HEK293T (cell line): Measurements from ENCODE around the gene FRZB.

Experiments used
- ARNT ChIP-seq: fragments of 450-650 bp; IDR thresholded peaks from 2 replicates; pipeline ENCODE4 v1.6.1; 2017; ENCODE audit warnings: mild to moderate bottlenecking
- BHLHE40 ChIP-seq: fragments of 450-650 bp; IDR thresholded peaks from 2 replicates; pipeline ENCODE4 v1.6.1; 2016; ENCODE audit warnings: mild to moderate bottlenecking, moderate library complexity, borderline replicate concordance
- CTBP1 ChIP-seq: fragments of 450-650 bp; IDR thresholded peaks from 2 replicates; pipeline ENCODE4 v1.6.1; 2016; ENCODE audit warnings: borderline replicate concordance
- FOXK2 ChIP-seq: fragments of 450-650 bp; IDR thresholded peaks from 2 replicates; pipeline ENCODE4 v1.6.1; 2016; ENCODE audit warnings: mild to moderate bottlenecking
- HDGF ChIP-seq: fragments of 450-650 bp; IDR thresholded peaks from 2 replicates; pipeline ENCODE4 v1.6.1; 2017; ENCODE audit warnings: antibody characterized with exemption, borderline replicate concordance
- L3MBTL2 ChIP-seq: fragments of 450-650 bp; conservative IDR thresholded peaks from 2 replicates; pipeline ENCODE4 v1.6.1; 2016; ENCODE audit warnings: mild to moderate bottlenecking
- LEF1 ChIP-seq: fragments of 450-650 bp; IDR thresholded peaks from 2 replicates; pipeline ENCODE4 v1.6.1; 2017; ENCODE audit warnings: mild to moderate bottlenecking, borderline replicate concordance
- SP1 ChIP-seq: fragments of 450-650 bp; IDR thresholded peaks from 2 replicates; pipeline ENCODE4 v1.6.1; 2017
- TF ChIP-seq, protein P1 (sequence below): fragments of 450-650 bp; IDR thresholded peaks from 2 replicates; pipeline ENCODE4 v1.6.1; 2016

- TF ChIP-seq LEF1 (no peak), ARNT (no peak), SP1 (no peak), BHLHE40 (no peak), CTBP1 (no peak), FOXK2 (no peak), L3MBTL2 (no peak), HDGF (no peak)
- TF ChIP-seq, protein P1, sequence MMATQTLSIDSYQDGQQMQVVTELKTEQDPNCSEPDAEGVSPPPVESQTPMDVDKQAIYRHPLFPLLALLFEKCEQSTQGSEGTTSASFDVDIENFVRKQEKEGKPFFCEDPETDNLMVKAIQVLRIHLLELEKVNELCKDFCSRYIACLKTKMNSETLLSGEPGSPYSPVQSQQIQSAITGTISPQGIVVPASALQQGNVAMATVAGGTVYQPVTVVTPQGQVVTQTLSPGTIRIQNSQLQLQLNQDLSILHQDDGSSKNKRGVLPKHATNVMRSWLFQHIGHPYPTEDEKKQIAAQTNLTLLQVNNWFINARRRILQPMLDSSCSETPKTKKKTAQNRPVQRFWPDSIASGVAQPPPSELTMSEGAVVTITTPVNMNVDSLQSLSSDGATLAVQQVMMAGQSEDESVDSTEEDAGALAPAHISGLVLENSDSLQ: no peak
Observed at GRCh38 chr2:182831921-182832320, 34.5 kb downstream of the FRZB start.
